Activated CD8-positive, alpha-beta T cell treated with anti-CD3 and anti-CD28 coated beads for 36 hours (primary cell): ENCODE data around the gene KCTD1. TPM values are rescaled to one million over a fixed set of nuclear protein-coding genes. Genes with fewer than 3 reads are reported as not detected.
A peak's percentile ranks its signal among the peaks of the same experiment; 100 is the strongest.

Experiments used
- ATAC-seq: fragments of 200-7000 bp; cut with Tn5 transposase; one replicate; pipeline ENCODE4 v1.10.0; 2021; ENCODE audit warnings: mild to moderate bottlenecking, moderate library complexity
- CTCF ChIA-PET: fragments of 350-600 bp; sonication (Branson Sonifier 250); formaldehyde crosslinking; loops from one replicate; lab custom pipeline; 2021; ENCODE audit warnings: antibody characterized with exemption; lab: Charles Lee
- POLR2A ChIA-PET: fragments of 350-600 bp; sonication (Branson Sonifier 250); formaldehyde crosslinking; loops from one replicate; lab custom pipeline; 2021; ENCODE audit warnings: antibody characterized with exemption; lab: Charles Lee
- DNase-seq: peaks from one replicate; pipeline ENCODE4 v3.0.0-alpha.2; 2020
- H3K27ac Mint-ChIP-seq: one replicate; pipeline ENCODE4 v1.8.0; 2021; ENCODE audit warnings: mild to moderate bottlenecking, mixed read lengths
- H3K27me3 Mint-ChIP-seq: one replicate; pipeline ENCODE4 v1.8.0; 2021; ENCODE audit warnings: mixed read lengths
- H3K36me3 Mint-ChIP-seq: one replicate; pipeline ENCODE4 v1.8.0; 2021; ENCODE audit warnings: low read depth, mixed read lengths
- H3K4me1 Mint-ChIP-seq: one replicate; pipeline ENCODE4 v1.8.0; 2021; ENCODE audit warnings: low read depth, mixed read lengths
- H3K4me3 Mint-ChIP-seq: one replicate; pipeline ENCODE4 v1.8.0; 2021; ENCODE audit warnings: mild to moderate bottlenecking, moderate library complexity, mixed read lengths
- H3K9me3 Mint-ChIP-seq: one replicate; pipeline ENCODE4 v1.8.0; 2021; ENCODE audit warnings: mixed read lengths
- intact Hi-C: fragments of 100-400 bp; cut with micrococcal nuclease; formaldehyde crosslinking; loops from one replicate; pipeline ENCODE4 v1.10.0; 2022
- total RNA-seq, 2 experiments: library from RNA; stranded (reverse); gene quantifications; one replicate each; pipeline ENCODE4 v1.2.3, GENCODE V29; 2021
- TF ChIP-seq, protein P1 (sequence below): fragments of 200-600 bp; IDR thresholded peaks from one replicate; pipeline ENCODE4 v1.8.0; 2022; ENCODE audit warnings: antibody characterized with exemption, mild to moderate bottlenecking

KCTD1 gene
- total RNA-seq, 2 experiments from 2014 or later = 3.4 TPM

- intact Hi-C loops = no loop called here
- Mint-ChIP-seq H3K4me3 (peak overlapping the region; percentile 46), H3K36me3 (no peaks in the 10 kb centered on the region), H3K4me1 (peaks cover 7% of the 10 kb centered on the region), H3K27me3 (peaks cover 34% of the 10 kb centered on the region), H3K27ac (no peak overlapping the region), H3K9me3 (no peaks in the 10 kb centered on the region)
- ATAC-seq (no peak), DNase-seq (no peak)
- ChIA-PET CTCF (no interaction called here), POLR2A (no interaction called here)
- TF ChIP-seq, protein P1, sequence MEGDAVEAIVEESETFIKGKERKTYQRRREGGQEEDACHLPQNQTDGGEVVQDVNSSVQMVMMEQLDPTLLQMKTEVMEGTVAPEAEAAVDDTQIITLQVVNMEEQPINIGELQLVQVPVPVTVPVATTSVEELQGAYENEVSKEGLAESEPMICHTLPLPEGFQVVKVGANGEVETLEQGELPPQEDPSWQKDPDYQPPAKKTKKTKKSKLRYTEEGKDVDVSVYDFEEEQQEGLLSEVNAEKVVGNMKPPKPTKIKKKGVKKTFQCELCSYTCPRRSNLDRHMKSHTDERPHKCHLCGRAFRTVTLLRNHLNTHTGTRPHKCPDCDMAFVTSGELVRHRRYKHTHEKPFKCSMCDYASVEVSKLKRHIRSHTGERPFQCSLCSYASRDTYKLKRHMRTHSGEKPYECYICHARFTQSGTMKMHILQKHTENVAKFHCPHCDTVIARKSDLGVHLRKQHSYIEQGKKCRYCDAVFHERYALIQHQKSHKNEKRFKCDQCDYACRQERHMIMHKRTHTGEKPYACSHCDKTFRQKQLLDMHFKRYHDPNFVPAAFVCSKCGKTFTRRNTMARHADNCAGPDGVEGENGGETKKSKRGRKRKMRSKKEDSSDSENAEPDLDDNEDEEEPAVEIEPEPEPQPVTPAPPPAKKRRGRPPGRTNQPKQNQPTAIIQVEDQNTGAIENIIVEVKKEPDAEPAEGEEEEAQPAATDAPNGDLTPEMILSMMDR = no peak
Observed at GRCh38 chr18:26575865-26576217, 27.5 kb upstream of the KCTD1 start.

DNA sequence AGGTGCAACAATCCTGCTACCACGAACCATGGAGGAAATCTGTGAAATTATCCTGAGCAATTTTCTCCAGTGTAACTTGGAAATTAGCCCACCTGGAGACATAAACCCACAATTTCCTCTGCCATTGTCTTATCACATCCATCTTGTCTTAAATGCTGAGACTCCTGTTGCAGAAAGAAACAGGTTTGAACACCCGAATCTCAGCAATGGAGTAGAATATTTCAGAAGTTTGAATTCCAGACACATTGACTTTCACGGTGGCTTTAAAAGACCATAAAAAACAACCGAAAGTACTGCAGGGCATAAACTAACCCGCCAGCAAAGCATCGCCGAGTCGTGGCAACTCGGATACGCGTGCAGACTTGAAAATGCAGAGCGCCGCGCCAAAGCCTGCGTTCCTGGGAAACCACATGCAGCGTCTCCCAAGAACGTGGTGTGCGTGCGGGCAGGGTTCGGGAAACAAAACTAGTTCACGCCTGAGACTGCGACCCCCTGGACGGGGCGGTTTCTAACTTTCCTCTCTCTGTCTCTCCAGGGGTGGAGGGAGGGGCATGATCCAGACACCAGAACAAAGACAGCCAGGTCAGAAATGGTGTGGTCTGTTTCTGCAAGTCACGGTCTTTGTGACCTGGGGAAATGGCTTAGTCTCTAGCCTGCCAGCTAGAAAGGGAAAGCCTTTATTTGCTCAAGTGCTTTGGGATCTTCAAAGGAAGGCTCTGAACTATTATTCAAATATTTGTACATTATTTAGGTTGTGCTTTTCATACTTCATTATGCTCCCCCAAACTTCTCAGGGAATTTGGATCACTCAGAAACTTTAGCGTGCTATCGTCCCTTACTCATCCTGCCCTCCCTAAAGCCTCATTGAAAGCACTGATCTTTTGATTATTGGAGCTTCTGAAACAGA is 26.9 kb upstream of the KCTD1 start:
- Mint-ChIP-seq H3K4me1 (peaks cover 7% of the 10 kb centered on the region), H3K9me3 (no peaks in the 10 kb centered on the region), H3K4me3 (peak overlapping the region; percentile 46), H3K27ac (no peak overlapping the region), H3K27me3 (peaks cover 34% of the 10 kb centered on the region), H3K36me3 (no peaks in the 10 kb centered on the region)
- DNase-seq = peak; percentile 11
- CTCF ChIA-PET = no interaction called here
- TF ChIP-seq, protein P1 = no peak
- intact Hi-C loops = no loop called here
- POLR2A ChIA-PET = no interaction called here
- ATAC-seq = no peak

DNA sequence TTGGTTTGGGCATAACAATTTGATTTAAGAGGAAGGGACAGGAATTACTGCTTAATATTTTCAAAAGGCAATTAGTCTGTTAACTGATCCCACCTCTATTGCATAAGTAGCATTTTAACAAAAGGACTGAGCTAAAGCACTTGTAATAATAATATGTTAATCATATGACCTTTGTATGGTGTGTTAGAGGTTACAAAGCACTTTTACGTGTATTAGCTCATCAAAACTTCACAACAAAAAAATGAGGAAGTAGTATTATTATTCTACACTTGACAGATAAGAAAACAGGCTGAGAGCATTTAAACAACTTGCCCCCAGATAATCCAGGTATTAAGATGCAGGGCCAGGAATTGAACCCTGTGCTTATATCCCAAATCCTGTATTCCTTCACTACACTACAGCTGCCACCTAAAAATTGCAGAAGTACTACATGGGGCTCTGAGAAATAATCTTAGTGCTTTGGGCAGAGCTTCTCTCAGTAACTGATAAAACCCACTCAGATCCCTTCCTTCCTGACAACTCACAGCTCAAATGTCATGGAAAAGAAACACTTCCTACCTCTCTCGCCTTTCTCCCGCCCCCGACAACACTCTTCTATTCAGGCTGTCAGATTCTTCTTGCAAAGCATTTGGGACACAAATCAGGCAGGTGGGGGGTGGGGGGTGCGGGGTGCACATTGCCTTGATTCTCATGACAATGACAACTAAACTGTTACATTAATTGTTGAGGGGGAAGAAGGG is 20.7 kb upstream of the KCTD1 start:
- ChIA-PET CTCF (interaction anchor here (1.2 kb wide), 1 partner anchor 18 kb away, joined by 5 read pairs; no protein-coding TSS in a partner anchor), POLR2A (interaction anchor here (0.6 kb wide), 1 partner anchor 213 kb away, joined by 3 read pairs; no protein-coding TSS in a partner anchor)
- TF ChIP-seq, protein P1 = no peak
- no peak for ATAC-seq
- Mint-ChIP-seq H3K27me3 (peaks cover 11% of the 10 kb centered on the region), H3K9me3 (no peaks in the 10 kb centered on the region), H3K4me3 (no peak overlapping the region), H3K4me1 (no peaks in the 10 kb centered on the region), H3K36me3 (no peaks in the 10 kb centered on the region), H3K27ac (no peak overlapping the region)
- no peak for DNase-seq
- intact Hi-C loops = no loop called here

DNA sequence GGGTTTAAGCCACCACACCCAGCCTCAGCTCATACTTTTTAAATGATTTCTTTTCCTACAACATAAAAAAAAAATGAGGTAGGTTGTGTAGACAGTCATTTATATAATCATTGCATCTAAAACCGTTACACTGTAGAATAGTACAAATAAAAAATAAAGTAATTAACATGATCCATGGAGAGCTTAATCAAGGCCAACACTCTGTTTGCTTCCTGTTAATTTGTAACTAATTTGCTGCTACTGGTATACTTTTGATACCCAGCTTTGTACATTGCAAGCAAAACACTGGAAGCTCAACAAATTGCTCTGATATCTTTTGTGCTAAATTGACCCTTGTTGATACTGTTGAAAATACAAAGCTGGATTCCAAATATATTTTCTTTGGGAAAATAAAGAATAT is 20.2 kb upstream of the KCTD1 start:
- intact Hi-C loops = no loop called here
- Mint-ChIP-seq H3K9me3 (no peaks in the 10 kb centered on the region), H3K27ac (no peak overlapping the region), H3K4me3 (no peak overlapping the region), H3K36me3 (no peaks in the 10 kb centered on the region), H3K27me3 (peaks cover 9% of the 10 kb centered on the region), H3K4me1 (no peaks in the 10 kb centered on the region)
- DNase-seq (no peak), ATAC-seq (no peak)
- TF ChIP-seq, protein P1 = no peak
- ChIA-PET CTCF (no interaction called here), POLR2A (no interaction called here)
